ENCODE data around the gene PDE4D.
"Not testable (repeated sequence)": the region's sequence is repeated elsewhere in the genome, so short reads cannot be mapped to it uniquely, and the experiment has no call there.

PDE4D gene

DNA sequence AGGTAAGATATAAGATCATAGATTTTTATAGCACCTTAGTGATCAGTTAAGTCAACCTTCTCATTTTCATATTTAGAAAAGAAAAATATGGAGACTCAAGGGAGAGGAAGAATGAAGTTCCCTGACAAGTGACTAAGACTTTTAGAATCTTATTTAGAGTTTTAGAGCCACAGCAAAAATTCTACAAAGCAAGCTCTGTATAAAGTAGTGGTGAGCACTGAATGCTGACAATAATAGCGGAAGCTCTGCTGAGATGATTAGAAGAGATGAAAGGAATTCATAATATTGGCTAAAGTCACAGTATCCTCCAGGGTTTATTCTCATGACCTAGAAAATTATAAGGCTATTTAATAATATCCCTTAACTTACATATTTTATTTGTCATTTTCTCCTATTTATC is 316.0 kb downstream of the PDE4D start:
- Histone ChIP-seq H3K4me3 (no peak overlapping the region), H3K9me3 (no peaks in the 10 kb centered on the region), H3K4me1 (no peaks in the 10 kb centered on the region), H3K27me3 (no peaks in the 10 kb centered on the region), H3K36me3 (no peaks in the 10 kb centered on the region), H3K27ac (no peak overlapping the region)
- intact Hi-C loops (cut with DNase I; ENCODE audit: low total_unique reads), result no loop called here
- TF ChIP-seq, protein P1, sequence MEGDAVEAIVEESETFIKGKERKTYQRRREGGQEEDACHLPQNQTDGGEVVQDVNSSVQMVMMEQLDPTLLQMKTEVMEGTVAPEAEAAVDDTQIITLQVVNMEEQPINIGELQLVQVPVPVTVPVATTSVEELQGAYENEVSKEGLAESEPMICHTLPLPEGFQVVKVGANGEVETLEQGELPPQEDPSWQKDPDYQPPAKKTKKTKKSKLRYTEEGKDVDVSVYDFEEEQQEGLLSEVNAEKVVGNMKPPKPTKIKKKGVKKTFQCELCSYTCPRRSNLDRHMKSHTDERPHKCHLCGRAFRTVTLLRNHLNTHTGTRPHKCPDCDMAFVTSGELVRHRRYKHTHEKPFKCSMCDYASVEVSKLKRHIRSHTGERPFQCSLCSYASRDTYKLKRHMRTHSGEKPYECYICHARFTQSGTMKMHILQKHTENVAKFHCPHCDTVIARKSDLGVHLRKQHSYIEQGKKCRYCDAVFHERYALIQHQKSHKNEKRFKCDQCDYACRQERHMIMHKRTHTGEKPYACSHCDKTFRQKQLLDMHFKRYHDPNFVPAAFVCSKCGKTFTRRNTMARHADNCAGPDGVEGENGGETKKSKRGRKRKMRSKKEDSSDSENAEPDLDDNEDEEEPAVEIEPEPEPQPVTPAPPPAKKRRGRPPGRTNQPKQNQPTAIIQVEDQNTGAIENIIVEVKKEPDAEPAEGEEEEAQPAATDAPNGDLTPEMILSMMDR (IDR thresholded peaks at IDR 0.05), result no peak
- no peak for DNase-seq

DNA sequence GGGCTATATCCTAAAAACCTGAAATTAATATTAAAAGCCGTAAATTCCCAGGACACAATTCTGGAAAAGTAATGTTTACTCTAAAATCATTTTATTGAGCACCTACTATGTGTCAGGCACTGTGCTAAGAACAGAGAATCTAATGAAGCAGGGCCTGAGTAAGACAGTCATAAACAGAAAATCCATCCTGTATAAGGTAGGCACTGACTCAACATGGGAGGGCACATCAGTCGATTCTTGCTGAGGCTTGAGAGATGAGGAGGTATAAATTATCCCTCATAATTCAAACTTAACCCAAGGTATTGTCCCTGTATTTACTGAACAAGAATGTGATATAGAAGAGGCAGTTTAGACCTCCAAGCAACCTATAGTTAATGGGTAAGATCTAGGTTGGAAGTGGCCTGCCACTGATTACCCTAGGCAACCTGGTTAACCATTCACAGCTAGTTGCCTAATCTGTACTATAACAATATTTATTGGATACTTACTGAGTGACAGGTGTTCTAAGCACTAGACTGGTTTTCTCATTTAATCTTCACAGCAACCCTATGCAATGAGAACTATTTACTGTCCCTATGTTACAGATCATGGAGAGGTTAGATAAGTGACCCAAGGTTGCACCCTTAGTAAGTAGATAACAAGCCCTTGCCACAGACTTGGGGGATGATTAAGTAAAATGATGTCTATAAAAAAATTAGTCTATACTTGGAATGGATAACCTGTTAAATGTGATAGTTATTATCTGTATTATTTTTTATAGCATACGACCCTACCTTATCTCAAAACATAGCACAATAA is 317.7 kb downstream of the PDE4D start:
- no peak overlapping the region for H3K4me3 ChIP-seq
- H3K27ac ChIP-seq, result no peak overlapping the region
- H3K4me1 ChIP-seq, result no peaks in the 10 kb centered on the region
- no peak for DNase-seq
- no peaks in the 10 kb centered on the region for H3K27me3 ChIP-seq
- intact Hi-C loops (cut with DNase I; ENCODE audit: low total_unique reads), result no loop called here
- TF ChIP-seq, protein P1 (IDR thresholded peaks at IDR 0.05), result no peak
- no peaks in the 10 kb centered on the region for H3K36me3 ChIP-seq
- H3K9me3 ChIP-seq, result no peaks in the 10 kb centered on the region

DNA sequence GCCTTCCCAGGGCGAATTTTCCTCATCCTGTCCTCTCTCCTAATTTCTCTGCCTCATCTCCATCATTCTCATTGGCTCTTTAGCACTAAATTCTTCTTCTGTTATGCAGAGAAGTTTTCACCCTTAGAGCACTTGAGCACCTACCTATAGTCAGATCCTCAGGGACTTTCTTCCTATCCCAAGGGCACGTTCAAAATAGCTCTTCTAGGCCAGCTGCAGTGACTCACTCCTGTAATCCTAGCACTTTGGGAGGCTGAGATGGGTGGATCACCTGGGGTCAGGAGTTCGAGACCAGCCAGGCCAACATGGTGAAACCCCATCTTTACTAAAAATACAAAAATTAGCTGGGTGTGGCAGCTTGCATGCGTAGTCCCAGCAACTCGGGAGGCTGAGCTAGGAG is 320.0 kb downstream of the PDE4D start:
- DNase-seq; H3K4me3 ChIP-seq; H3K27me3 ChIP-seq; H3K36me3 ChIP-seq; H3K27ac ChIP-seq; H3K4me1 ChIP-seq; intact Hi-C loops (cut with DNase I; ENCODE audit: low total_unique reads); H3K9me3 ChIP-seq: not testable (repeated sequence)

DNA sequence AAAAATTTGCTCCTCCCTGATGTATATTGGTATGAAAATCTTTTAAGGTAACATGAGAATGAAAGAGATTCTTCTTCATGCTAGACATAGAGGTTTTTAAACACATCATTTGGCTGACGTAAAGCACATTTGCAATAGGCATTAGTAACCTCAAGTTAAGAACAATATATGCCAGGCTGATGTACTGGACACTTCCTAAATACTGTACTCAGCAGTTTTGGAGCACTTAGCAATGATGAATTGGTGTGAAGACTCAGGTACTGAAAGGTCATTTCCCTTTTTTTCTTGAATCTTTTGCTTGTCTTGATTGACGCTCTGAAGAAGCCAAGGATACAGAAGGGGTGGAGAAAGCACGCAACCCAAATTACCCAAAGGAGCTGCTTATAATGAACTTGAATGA is 322.5 kb downstream of the PDE4D start:
- Histone ChIP-seq H3K36me3 (no peaks in the 10 kb centered on the region), H3K27ac (no peak overlapping the region), H3K27me3 (no peaks in the 10 kb centered on the region), H3K4me1 (no peaks in the 10 kb centered on the region), H3K4me3 (no peak overlapping the region), H3K9me3 (no peaks in the 10 kb centered on the region)
- TF ChIP-seq, protein P1 (IDR thresholded peaks at IDR 0.05), result no peak
- intact Hi-C loops (cut with DNase I; ENCODE audit: low total_unique reads), result no loop called here
- no peak for DNase-seq

DNA sequence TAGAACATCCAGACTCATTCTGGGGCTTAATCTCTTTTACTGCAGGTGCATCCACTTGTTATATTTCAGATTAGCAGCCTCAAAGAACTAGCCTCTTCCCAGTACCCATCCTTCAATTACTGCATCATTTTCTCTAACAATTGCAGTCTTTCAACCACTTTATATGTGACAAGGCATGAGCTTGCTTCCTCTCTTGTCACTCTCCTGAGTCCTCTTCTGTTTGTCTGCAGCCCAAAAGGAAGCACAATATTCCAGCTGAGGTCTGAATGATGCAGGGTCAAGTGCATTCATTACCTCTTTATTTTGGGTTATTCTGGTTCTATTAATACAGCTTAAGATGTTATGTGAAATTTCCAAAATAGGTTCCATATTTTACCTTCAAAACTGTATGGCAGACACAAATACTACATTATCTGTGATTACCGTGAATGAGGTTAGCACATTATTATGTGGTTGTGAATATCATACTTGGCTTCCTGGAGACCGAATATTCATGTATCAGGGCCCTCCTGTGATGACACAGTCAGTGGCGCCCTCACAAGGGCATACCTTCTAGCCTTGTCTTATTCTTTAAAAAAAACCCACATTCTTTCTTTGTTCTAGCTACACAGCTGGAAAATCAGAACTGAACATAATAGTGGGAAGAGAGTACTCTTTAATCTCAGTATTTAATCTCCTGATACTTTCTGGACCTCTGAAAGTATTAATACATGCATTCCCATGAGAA is 323.8 kb downstream of the PDE4D start:
- Histone ChIP-seq H3K27me3 (no peaks in the 10 kb centered on the region), H3K27ac (no peak overlapping the region), H3K4me1 (no peaks in the 10 kb centered on the region), H3K4me3 (no peak overlapping the region), H3K9me3 (no peaks in the 10 kb centered on the region), H3K36me3 (no peaks in the 10 kb centered on the region)
- DNase-seq, result no peak
- TF ChIP-seq, protein P1 (IDR thresholded peaks at IDR 0.05), result no peak
- intact Hi-C loops (cut with DNase I; ENCODE audit: low total_unique reads), result no loop called here

DNA sequence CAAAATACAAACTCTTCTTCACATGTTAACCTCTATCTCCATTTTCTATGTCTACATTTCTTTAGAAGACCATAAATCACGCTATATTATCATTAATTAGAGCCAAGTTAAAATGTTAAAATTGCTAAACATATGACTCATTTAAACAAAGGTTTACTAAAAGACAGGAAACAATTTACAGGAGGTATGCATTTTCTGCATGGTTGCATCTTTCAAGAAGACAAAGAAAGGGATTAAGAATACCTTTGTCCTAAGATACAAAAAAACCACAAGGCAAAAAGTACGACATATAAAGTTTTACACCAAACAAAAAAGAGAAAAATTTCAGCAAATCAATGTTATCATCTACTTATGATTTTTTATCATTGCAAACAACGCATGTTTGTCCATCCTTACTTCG is 324.4 kb downstream of the PDE4D start:
- H3K4me1 ChIP-seq, result no peaks in the 10 kb centered on the region
- no peak for DNase-seq
- no peaks in the 10 kb centered on the region for H3K36me3 ChIP-seq
- no peak overlapping the region for H3K27ac ChIP-seq
- H3K4me3 ChIP-seq, result no peak overlapping the region
- intact Hi-C loops (cut with DNase I; ENCODE audit: low total_unique reads), result no loop called here
- H3K27me3 ChIP-seq, result no peaks in the 10 kb centered on the region
- no peaks in the 10 kb centered on the region for H3K9me3 ChIP-seq
- TF ChIP-seq, protein P1 (IDR thresholded peaks at IDR 0.05), result no peak

Data from tibial artery (tissue), 4 donors.